Mesendoderm (in vitro differentiated cells): ENCODE data around the gene ABAT.

Source experiments
- DNase-seq: peaks from one replicate; pipeline ENCODE4 v3.0.0; 2013
- H2AK5ac ChIP-seq: 2 replicates; pipeline ENCODE4 v1.6.1; 2013; ENCODE audit warnings: low read length, inconsistent platforms
- H2BK120ac ChIP-seq: 2 replicates; pipeline ENCODE4 v1.6.1; 2013; ENCODE audit warnings: low read depth, mild to moderate bottlenecking, low read length, moderate library complexity, mixed read lengths
- H2BK15ac ChIP-seq: replicated peaks from 2 replicates; pipeline ENCODE4 v1.6.1; 2013; ENCODE audit warnings: low read depth, mild to moderate bottlenecking, moderate library complexity
- H2BK5ac ChIP-seq: 2 replicates; pipeline ENCODE4 v1.6.1; 2013; ENCODE audit warnings: low read length, inconsistent platforms
- H3K18ac ChIP-seq: 2 replicates; pipeline ENCODE4 v1.6.1; 2013; ENCODE audit warnings: mild to moderate bottlenecking, low read length, mixed read lengths
- H3K23ac ChIP-seq: one replicate; pipeline ENCODE4 v1.6.1; 2013; ENCODE audit warnings: low read length
- H3K27ac ChIP-seq: 2 replicates; pipeline ENCODE4 v1.5.1; 2013; ENCODE audit warnings: low read depth, mild to moderate bottlenecking, inconsistent platforms, low read length, moderate library complexity
- H3K27me3 ChIP-seq: 2 replicates; pipeline ENCODE4 v1.6.1; 2013; ENCODE audit warnings: low read length, control low read depth, mild to moderate bottlenecking, inconsistent platforms; ENCODE audit not compliant: insufficient read depth, poor library complexity
- H3K36me3 ChIP-seq: 2 replicates; pipeline ENCODE4 v1.6.1; 2013; ENCODE audit warnings: low read length, inconsistent platforms; ENCODE audit not compliant: control insufficient read depth, insufficient read depth
- H3K4ac ChIP-seq: one replicate; pipeline ENCODE4 v1.6.1; 2013; ENCODE audit warnings: low read depth, mild to moderate bottlenecking, low read length, moderate library complexity
- H3K4me1 ChIP-seq: 2 replicates; pipeline ENCODE4 v1.6.1; 2013; ENCODE audit warnings: low read depth, low read length, inconsistent platforms; ENCODE audit not compliant: control insufficient read depth
- H3K4me2 ChIP-seq: 2 replicates; pipeline ENCODE4 v1.6.1; 2013; ENCODE audit warnings: low read length
- H3K4me3 ChIP-seq: 2 replicates; pipeline ENCODE4 v1.5.1; 2013; ENCODE audit warnings: mild to moderate bottlenecking, low read length
- H3K56ac ChIP-seq: one replicate; pipeline ENCODE4 v1.6.1; 2013; ENCODE audit warnings: low read length
- H3K79me1 ChIP-seq: 2 replicates; pipeline ENCODE4 v1.6.1; 2013; ENCODE audit warnings: low read length, inconsistent platforms
- H3K79me2 ChIP-seq: 2 replicates; pipeline ENCODE4 v1.6.1; 2013; ENCODE audit warnings: mild to moderate bottlenecking, low read length; ENCODE audit not compliant: control insufficient read depth, insufficient read depth
- H3K9ac ChIP-seq: 2 replicates; pipeline ENCODE4 v1.6.1; 2013; ENCODE audit warnings: low read length, inconsistent platforms
- H4K5ac ChIP-seq: one replicate; pipeline ENCODE4 v1.6.1; 2013; ENCODE audit warnings: low read length
- H4K8ac ChIP-seq: one replicate; pipeline ENCODE4 v1.6.1; 2013; ENCODE audit warnings: low read depth, mild to moderate bottlenecking, control low read depth, low read length, moderate library complexity
- WGBS: extraction: QIAGEN DNeasy Blood & Tissue Kit; methylation state at CpG from one replicate; pipeline ENCODE4 v1.1.7; 2013; ENCODE audit warnings: low lambda C conversion rate, missing lambda C conversion rate; ENCODE audit not compliant: insufficient coverage; ENCODE audit errors: extremely low coverage; 5-methylcytosine and 5-hydroxymethylcytosine counted together

ABAT gene

GRCh38 chr16:8675183-8676159, 1.1 kb downstream of the ABAT start:
- Histone ChIP-seq H3K23ac (no peak overlapping the region), H3K4me1 (no peaks in the 10 kb centered on the region), H2AK5ac (no peak overlapping the region), H3K27ac (no peak overlapping the region), H3K4ac (no peak overlapping the region), H2BK120ac (no peak overlapping the region), H3K4me3 (no peak overlapping the region), H3K56ac (no peak overlapping the region), H3K4me2 (no peak overlapping the region), H3K36me3 (no peaks in the 10 kb centered on the region), H3K18ac (no peak overlapping the region), H3K27me3 (no peaks in the 10 kb centered on the region), H4K8ac (no peak overlapping the region), H3K79me1 (no peaks in the 10 kb centered on the region), H2BK15ac (no peak overlapping the region), H3K79me2 (no peaks in the 10 kb centered on the region), H4K5ac (no peak overlapping the region), H2BK5ac (no peak overlapping the region), H3K9ac (no peak overlapping the region)
- no peak for DNase-seq
- WGBS: 100% methylated on average over 1 of the region's 13 CpGs

- H3K4me3 ChIP-seq: no peak overlapping the region
- H3K79me2 ChIP-seq: no peaks in the 10 kb centered on the region
- no peak overlapping the region for H3K18ac ChIP-seq
- no peak overlapping the region for H3K27ac ChIP-seq
- no peak overlapping the region for H3K56ac ChIP-seq
- H2AK5ac ChIP-seq: no peak overlapping the region
- WGBS: no CpG with 5 or more reads among the region's 5 CpGs
- no peak overlapping the region for H2BK5ac ChIP-seq
- no peaks in the 10 kb centered on the region for H3K36me3 ChIP-seq
- H3K23ac ChIP-seq: no peak overlapping the region
- no peak overlapping the region for H3K9ac ChIP-seq
- no peaks in the 10 kb centered on the region for H3K79me1 ChIP-seq
- H3K4me2 ChIP-seq: no peak overlapping the region
- H2BK120ac ChIP-seq: no peak overlapping the region
- H4K5ac ChIP-seq: no peak overlapping the region
- H3K4ac ChIP-seq: no peak overlapping the region
- H2BK15ac ChIP-seq: no peak overlapping the region
- no peaks in the 10 kb centered on the region for H3K4me1 ChIP-seq
- DNase-seq: no peak
- H3K27me3 ChIP-seq: no peaks in the 10 kb centered on the region
- no peak overlapping the region for H4K8ac ChIP-seq
Observed at GRCh38 chr16:8676160-8676547, 1.7 kb downstream of the ABAT start.

GRCh38 chr16:8676737-8677375, 2.4 kb downstream of the ABAT start:
- Histone ChIP-seq H3K56ac (no peak overlapping the region), H2AK5ac (no peak overlapping the region), H3K79me2 (no peaks in the 10 kb centered on the region), H4K8ac (no peak overlapping the region), H3K36me3 (no peaks in the 10 kb centered on the region), H3K27me3 (no peaks in the 10 kb centered on the region), H3K4me3 (no peak overlapping the region), H3K18ac (no peak overlapping the region), H2BK120ac (no peak overlapping the region), H4K5ac (no peak overlapping the region), H3K27ac (no peak overlapping the region), H3K23ac (no peak overlapping the region), H3K4ac (no peak overlapping the region), H3K79me1 (no peaks in the 10 kb centered on the region), H3K9ac (no peak overlapping the region), H3K4me1 (no peaks in the 10 kb centered on the region), H3K4me2 (no peak overlapping the region), H2BK5ac (no peak overlapping the region), H2BK15ac (no peak overlapping the region)
- DNase-seq: no peak
- no CpG with 5 or more reads among the region's 7 CpGs for WGBS

- Histone ChIP-seq H3K4me1 (no peaks in the 10 kb centered on the region), H3K23ac (no peak overlapping the region), H2BK5ac (no peak overlapping the region), H3K27ac (no peak overlapping the region), H3K18ac (no peak overlapping the region), H3K79me1 (no peaks in the 10 kb centered on the region), H3K4me2 (no peak overlapping the region), H2BK120ac (no peak overlapping the region), H2BK15ac (no peak overlapping the region), H3K4me3 (no peak overlapping the region), H3K4ac (no peak overlapping the region), H3K27me3 (no peaks in the 10 kb centered on the region), H3K79me2 (no peaks in the 10 kb centered on the region), H4K8ac (no peak overlapping the region), H3K9ac (no peak overlapping the region), H2AK5ac (no peak overlapping the region), H3K36me3 (no peaks in the 10 kb centered on the region), H3K56ac (no peak overlapping the region), H4K5ac (no peak overlapping the region)
- WGBS: no CpG with 5 or more reads among the region's 5 CpGs
- no peak for DNase-seq
Observed at GRCh38 chr16:8677481-8677880, 3.1 kb downstream of the ABAT start.

- no CpG with 5 or more reads among the region's 7 CpGs for WGBS
- Histone ChIP-seq H3K36me3 (no peaks in the 10 kb centered on the region), H3K23ac (no peak overlapping the region), H3K27me3 (no peaks in the 10 kb centered on the region), H3K27ac (no peak overlapping the region), H2BK120ac (no peak overlapping the region), H4K8ac (no peak overlapping the region), H3K9ac (no peak overlapping the region), H2AK5ac (no peak overlapping the region), H2BK5ac (no peak overlapping the region), H3K18ac (no peak overlapping the region), H3K56ac (no peak overlapping the region), H3K4me3 (no peak overlapping the region), H3K79me1 (no peaks in the 10 kb centered on the region), H3K4me2 (no peak overlapping the region), H3K4me1 (no peaks in the 10 kb centered on the region), H3K4ac (no peak overlapping the region), H2BK15ac (no peak overlapping the region), H4K5ac (no peak overlapping the region), H3K79me2 (no peaks in the 10 kb centered on the region)
- DNase-seq: no peak
Observed at GRCh38 chr16:8678068-8678927, 3.9 kb downstream of the ABAT start.
